Ovary (tissue), 9 donors: Measurements from ENCODE around the gene ZNF562. TPM values are rescaled to one million over a fixed set of nuclear protein-coding genes. Genes with fewer than 3 reads are reported as not detected.
A peak's percentile ranks its signal among the peaks of the same experiment; 100 is the strongest.
"Not testable (repeated sequence)": the region's sequence is repeated elsewhere in the genome, so short reads cannot be mapped to it uniquely, and the experiment has no call there.

ENCODE experiments used
- DNase-seq, 5 donors: peaks; one replicate each; pipeline ENCODE4 v3.0.0-alpha.2; 2019 to 2020
- H3K27ac ChIP-seq, 2 donors: fragments of 200-600 bp; one replicate each; pipeline versions ENCODE4 v1.5.1 to v1.8.0; 2019 to 2022
- H3K27me3 ChIP-seq: fragments of 200-600 bp; one replicate; pipeline ENCODE4 v1.8.0; 2022
- H3K36me3 ChIP-seq: fragments of 200-600 bp; sonication (generic); one replicate; pipeline ENCODE4 v1.5.1; 2019
- H3K4me1 ChIP-seq: one replicate; pipeline ENCODE4 v1.8.1; 2013; ENCODE audit warnings: mild to moderate bottlenecking, moderate library complexity; ENCODE audit not compliant: insufficient read depth
- H3K4me3 ChIP-seq: fragments of 200-600 bp; sonication (generic); one replicate; pipeline ENCODE4 v1.5.1; 2017
- H3K9me3 ChIP-seq, 2 donors: fragments of 200-600 bp in 1 of 2; sonication (generic) in 1 of 2; one replicate each; pipeline versions ENCODE4 v1.5.1 to v1.8.1; 2013 to 2019; ENCODE audit warnings: mild to moderate bottlenecking in 1 of 2, moderate library complexity in 1 of 2
- CTCF ChIP-seq, 3 donors: fragments of 450-650 bp in 2 of 3; fragments of 200-600 bp in 1 of 3; IDR thresholded peaks; one replicate each; pipeline versions ENCODE4 v1.5.1 to v1.8.0; 2016 to 2022; ENCODE audit warnings: antibody characterized with exemption in 3 of 3, mild to moderate bottlenecking in 1 of 3
- EP300 ChIP-seq: sonication (generic); formaldehyde crosslinking; IDR thresholded peaks from one replicate; pipeline ENCODE4 v1.6.1; 2017; ENCODE audit warnings: antibody characterized with exemption
- POLR2A ChIP-seq: fragments of 450-650 bp; IDR thresholded peaks from one replicate; pipeline ENCODE4 v1.6.1; 2017; ENCODE audit warnings: antibody characterized with exemption, mild to moderate bottlenecking, moderate library complexity
- WGBS, 3 donors: extraction: QIAGEN DNeasy Blood & Tissue Kit in 1 of 3; methylation state at CpG; one replicate each; pipeline versions ENCODE4 v1.1.5 to v1.1.7; 2013 to 2017; 5-methylcytosine and 5-hydroxymethylcytosine counted together
- intact Hi-C, 4 donors: fragments of 100-400 bp; cut with DNase I; formaldehyde crosslinking; loops; one replicate each; pipeline versions ENCODE4 v1.11.0 to v1.15.1; 2022 to 2023
- polyA plus RNA-seq, 2 donors: library from polyadenylated mRNA; stranded (reverse); fragments of 200-250 nt in 1 of 2; fragments of 350-450 nt in 1 of 2; fragmentation: Illumina TruSeq in 1 of 2; extraction: RNeasy Lipid Tissue Mini Kit (QIAGEN cat#74804) in 1 of 2; gene quantifications; one replicate each; pipeline ENCODE4 v1.2.3, GENCODE V29; 2013 to 2014
- total RNA-seq, 7 donors: library from RNA; depleted of rRNA in 2 of 7; stranded (reverse); fragments of >200 nt in 2 of 7; fragmentation: NEBNext Ultra II Directional in 3 of 7; extraction: Animal tissue kit (Norgen Biotek cat#: 25700) in 3 of 7; gene quantifications; one replicate each; pipeline versions ENCODE4 v1.1.0 to v1.2.4, GENCODE V29; 2016 to 2023
- donor health status: DM: no; HTN: no; CAD: no; lungs with moderate emphysema.
- donor health status: DM: no; HTN: no; CAD: no.
- donor health status: Bipolar disorder and iron deficiency.
- donor health status: DM: yes; HTN: yes; CAD: no.
- donor health status: DM: no; HTN: no; CAD: no.
- donor health status: DM: yes; HTN: yes; CAD: no.

The ZNF562 gene
- total and polyA plus RNA-seq, 9 donors: 8.1 to 54.6 (median 31.0) TPM

DNA sequence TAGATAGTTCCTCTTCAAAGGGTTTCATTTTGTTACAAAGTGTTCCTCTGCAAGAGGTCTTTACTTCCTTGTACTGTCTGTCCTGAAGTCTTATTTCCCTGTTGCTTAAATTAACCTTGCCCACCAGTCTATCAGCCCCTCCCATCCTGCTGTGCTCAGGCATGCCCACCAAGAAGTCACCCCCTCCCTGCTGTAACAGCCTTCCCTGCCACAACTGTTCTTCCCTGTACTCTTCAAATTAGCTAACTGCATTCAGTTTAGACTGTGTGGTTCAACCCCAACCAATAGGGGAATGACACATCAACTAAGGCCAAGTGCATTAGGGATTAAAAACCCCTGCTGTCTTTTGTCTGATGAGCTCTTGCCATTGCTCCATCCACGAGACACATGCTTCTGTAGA lies 34.4 kb upstream of the ZNF562 start:
- Histone ChIP-seq H3K4me3 (no peak overlapping the region), H3K36me3 (no peaks in the 10 kb centered on the region), H3K27me3 (no peaks in the 10 kb centered on the region), H3K9me3 (no peaks in the 10 kb centered on the region), H3K27ac (no peak overlapping the region), H3K4me1 (no peaks in the 10 kb centered on the region)
- no peak for TF ChIP-seq EP300
- no peak for TF ChIP-seq CTCF (IDR thresholded peaks at IDR 0.05)
- no peak for TF ChIP-seq POLR2A
- intact Hi-C loops: no loop called here
- no peak for DNase-seq
- WGBS, 3 donors: 26 to 40% (median 31%) methylated on average over 1 of the region's 1 CpG

- TF ChIP-seq CTCF (IDR thresholded peaks at IDR 0.05) (no peak), EP300 (no peak), POLR2A (no peak)
- Histone ChIP-seq H3K36me3 (no peaks in the 10 kb centered on the region), H3K27me3 (no peaks in the 10 kb centered on the region), H3K9me3 (no peaks in the 10 kb centered on the region), H3K4me1 (no peaks in the 10 kb centered on the region), H3K27ac (no peak overlapping the region), H3K4me3 (no peak overlapping the region)
- WGBS, 3 donors: 73 to 80% (median 75%) methylated on average over 6 of the region's 6 CpGs
- intact Hi-C loops: no loop called here
- DNase-seq: no peak
Observed at GRCh38 chr19:9705836-9706235, 30.9 kb upstream of the ZNF562 start.

DNA sequence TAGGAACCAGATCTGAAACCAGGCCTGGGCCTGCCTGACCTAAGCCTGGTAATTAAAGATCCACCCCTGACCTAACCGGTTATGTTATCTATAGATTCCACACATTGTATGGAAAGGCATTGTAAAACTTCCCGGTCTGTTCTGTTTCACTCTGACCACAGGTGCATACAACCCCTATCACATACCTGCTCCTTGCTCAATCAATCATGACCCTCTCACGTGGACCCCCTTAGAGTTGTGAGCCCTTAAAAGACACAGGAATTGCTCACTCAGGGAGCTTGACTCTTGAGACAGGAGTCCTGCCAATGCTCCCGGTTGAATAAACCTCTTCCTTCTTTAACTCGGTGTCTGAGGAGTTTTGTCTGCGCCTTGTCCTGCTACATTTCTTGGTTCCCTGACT lies 27.3 kb upstream of the ZNF562 start:
- intact Hi-C loops: no loop called here
- no peak for DNase-seq
- H3K4me1 ChIP-seq: no peaks in the 10 kb centered on the region
- no peak for TF ChIP-seq CTCF (IDR thresholded peaks at IDR 0.05)
- H3K9me3 ChIP-seq: no peaks in the 10 kb centered on the region
- H3K27ac ChIP-seq: no peak overlapping the region
- no peaks in the 10 kb centered on the region for H3K27me3 ChIP-seq
- H3K36me3 ChIP-seq: no peaks in the 10 kb centered on the region
- no peak overlapping the region for H3K4me3 ChIP-seq
- 78 to 91% (median 88%) methylated on average over 6 of the region's 6 CpGs for WGBS, 3 donors

DNA sequence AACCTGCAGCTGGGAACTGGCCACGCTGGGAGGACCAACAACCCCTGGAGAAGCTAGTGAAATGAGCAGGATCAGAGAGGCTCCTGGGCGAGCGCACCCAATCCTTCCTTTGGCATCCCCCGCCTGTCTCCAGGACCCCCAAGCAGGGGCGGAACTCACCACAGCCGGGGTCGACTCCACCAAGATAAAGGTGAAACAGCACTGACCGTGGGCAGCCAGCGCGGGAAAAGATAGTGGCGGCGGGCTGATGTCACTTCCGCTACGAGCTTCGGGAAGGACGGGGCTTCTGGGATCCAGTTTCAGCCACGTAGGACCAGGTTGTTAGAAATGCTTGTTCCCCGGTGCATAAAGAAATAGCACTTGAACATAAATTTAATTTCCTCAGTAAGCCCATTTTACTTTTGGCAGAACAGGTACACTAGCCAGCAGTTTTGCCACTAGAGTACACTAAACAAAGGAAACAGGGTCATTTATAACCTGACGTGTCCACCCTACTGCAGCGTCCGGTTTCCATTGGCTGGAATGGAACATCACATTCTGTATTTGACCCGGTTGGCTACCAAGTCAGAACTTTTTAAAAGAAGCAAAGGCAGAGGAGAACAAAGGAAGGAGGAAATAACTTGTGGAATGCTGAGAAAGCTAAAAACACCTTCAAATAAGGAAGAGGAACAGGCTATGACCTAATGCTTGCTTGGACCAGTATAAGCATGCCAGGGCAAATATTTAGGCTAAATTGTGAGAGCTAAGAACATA lies 25.5 kb upstream of the ZNF562 start:
- Histone ChIP-seq H3K36me3 (no peaks in the 10 kb centered on the region), H3K4me1 (no peaks in the 10 kb centered on the region), H3K27ac (no peak overlapping the region), H3K4me3 (no peak overlapping the region), H3K9me3 (no peaks in the 10 kb centered on the region), H3K27me3 (no peaks in the 10 kb centered on the region)
- WGBS, 3 donors: 90 to 92% (median 90%) methylated on average over 22 of the region's 22 CpGs
- intact Hi-C loops: no loop called here
- no peak for DNase-seq
- TF ChIP-seq POLR2A (no peak), CTCF (IDR thresholded peaks at IDR 0.05) (no peak)

GRCh38 chr19:9690301-9690700 lies 15.4 kb upstream of the ZNF562 start:
- intact Hi-C loops: not testable (repeated sequence)

GRCh38 chr19:9679996-9680395 lies 5.1 kb upstream of the ZNF562 start:
- not testable (repeated sequence) for H3K36me3 ChIP-seq, H3K9me3 ChIP-seq, H3K27me3 ChIP-seq, H3K4me1 ChIP-seq, H3K27ac ChIP-seq, DNase-seq, H3K4me3 ChIP-seq
- intact Hi-C loops: loop anchor here in 1 of 4 donors (10.0 kb wide), 2 partner anchors 55 to 85 kb away; partner anchors contain the start of genes ZNF561 and ZNF846
- 95 to 97% (median 95%) methylated on average over 21 to 30 of the region's 30 CpGs for WGBS, 3 donors

More at GRCh38 chr19:9690301-9690700, 15.4 kb upstream of the ZNF562 start:
- not testable (repeated sequence) for H3K27me3 ChIP-seq, H3K9me3 ChIP-seq, H3K27ac ChIP-seq, H3K4me1 ChIP-seq, DNase-seq, H3K36me3 ChIP-seq, H3K4me3 ChIP-seq
- WGBS, 3 donors: 61 to 70% (median 62%) methylated on average over 4 of the region's 4 CpGs

- peak in 1 of 5 donors; percentile 17 for DNase-seq
- Histone ChIP-seq H3K27ac (peak overlapping the region; percentile 88 to 98), H3K4me3 (peak overlapping the region; percentile 60)
- H3K9me3 ChIP-seq, H3K36me3 ChIP-seq, H3K27me3 ChIP-seq, H3K4me1 ChIP-seq: not testable (repeated sequence)
- intact Hi-C loops: loop anchor here in 1 of 4 donors (10.0 kb wide), 2 partner anchors 51 to 89 kb away; partner anchors contain the start of genes ZNF561 and ZNF846
- WGBS, 3 donors: 52 to 59% (median 58%) methylated on average over 20 of the region's 20 CpGs
Observed at GRCh38 chr19:9675358-9675901, 530 bp upstream of the ZNF562 start.
